Erythroblast (primary cell): Measurements from ENCODE around the gene EFNA3.

Source experiments
- GATA1 ChIP-seq: IDR thresholded peaks from 2 replicates; pipeline ENCODE4 v1.6.1; 2011; ENCODE audit warnings: low read depth, mild to moderate bottlenecking, control low read depth, low read length, moderate library complexity
- POLR2A ChIP-seq: IDR thresholded peaks from 2 replicates; pipeline ENCODE4 v1.6.1; 2011; ENCODE audit warnings: mild to moderate bottlenecking, low read length

- TF ChIP-seq POLR2A (no peak), GATA1 (no peak)
Measured at GRCh38 chr1:155062702-155063411, 15.8 kb upstream of the EFNA3 start.
